Measurements from ENCODE around the gene SMCO3. TPM values are rescaled to one million over a fixed set of nuclear protein-coding genes. Genes with fewer than 3 reads are reported as not detected.

Gene SMCO3
- total and polyA plus RNA-seq, 10 donors, result 0.32 to 1.6 (median 0.87) TPM

GRCh38 chr12:14810167-14810952, 3.6 kb downstream of the SMCO3 start:
- TF ChIP-seq POLR2A (IDR thresholded peaks at IDR 0.05) (no peak), CTCF (IDR thresholded peaks at IDR 0.05 in 8 of 11, conservative IDR thresholded peaks at IDR 0.05 in 3 of 11) (no peak), POLR2AphosphoS5 (IDR thresholded peaks at IDR 0.05) (no peak)
- Histone ChIP-seq H3K27ac (no peak overlapping the region), H3K4me1 (peaks cover 4 to 21% (median 9%) of the 10 kb centered on the region in 6 donors), H3K4me3 (no peak overlapping the region), H3K9me3 (no peaks in the 10 kb centered on the region), H3K27me3 (replicated peaks in 1 of 7) (no peaks in the 10 kb centered on the region), H3K36me3 (no peaks in the 10 kb centered on the region)
- WGBS, 5 donors, result 84 to 91% (median 87%) methylated on average over 5 of the region's 5 CpGs
- DNase-seq, result no peak
- intact Hi-C loops (cut with DNase I; ENCODE audit: low total_unique reads), result no loop called here

- WGBS, 5 donors, result 0 to 1% (median 0%) methylated on average over 12 of the region's 12 CpGs
- intact Hi-C loops (cut with DNase I; ENCODE audit: low total_unique reads), result no loop called here
- Histone ChIP-seq H3K4me3 (peak overlapping the region; percentile 56 to 91 (median 80)), H3K36me3 (peaks cover 0 to 24% (median 11%) of the 10 kb centered on the region in 6 donors), H3K4me1 (peaks cover 21 to 52% (median 41%) of the 10 kb centered on the region in 6 donors), H3K27ac (peak overlapping the region; percentile 74 to 97 (median 93)), H3K27me3 (replicated peaks in 1 of 7) (no peaks in the 10 kb centered on the region), H3K9me3 (no peaks in the 10 kb centered on the region)
- DNase-seq, result no peak
- TF ChIP-seq POLR2AphosphoS5 (IDR thresholded peaks at IDR 0.05) (no peak), POLR2A (IDR thresholded peaks at IDR 0.05) (no peak), CTCF (IDR thresholded peaks at IDR 0.05 in 8 of 11, conservative IDR thresholded peaks at IDR 0.05 in 3 of 11) (no peak)
Measured at GRCh38 chr12:14803830-14804160, 10.2 kb downstream of the SMCO3 start.

- TF ChIP-seq POLR2A (IDR thresholded peaks at IDR 0.05) (peak in 1 of 3 donors; percentile 88), CTCF (IDR thresholded peaks at IDR 0.05 in 8 of 11, conservative IDR thresholded peaks at IDR 0.05 in 3 of 11) (peak in 2 of 11 experiments; percentile 13 to 22), POLR2AphosphoS5 (IDR thresholded peaks at IDR 0.05) (peak; percentile 77 to 93 (median 85))
- DNase-seq, result peak; percentile 94
- Histone ChIP-seq H3K27me3 (replicated peaks in 1 of 7) (no peaks in the 10 kb centered on the region), H3K9me3 (no peaks in the 10 kb centered on the region), H3K36me3 (peaks cover 0 to 30% (median 16%) of the 10 kb centered on the region in 6 donors), H3K27ac (peak within 1 kb of the TSS; percentile 81 to 97 (median 93)), H3K4me1 (peaks cover 21 to 52% (median 41%) of the 10 kb centered on the region in 6 donors), H3K4me3 (peak within 1 kb of the TSS; percentile 56 to 91 (median 80))
- intact Hi-C loops (cut with DNase I; ENCODE audit: low total_unique reads), result no loop called here
- WGBS, 5 donors, result 0 to 1% (median 0%) methylated on average over 48 to 50 of the region's 50 CpGs
Measured at GRCh38 chr12:14803011-14803829, 10.8 kb downstream of the SMCO3 start, which contains the start of the genes C12orf60 and WBP11. C12orf60 (plus strand) TSS chr12:14803670; CDS start chr12:14822936, 19,266 bp downstream. WBP11 (minus strand) TSS chr12:14803478; CDS start chr12:14801383, 2,095 bp downstream.

GRCh38 chr12:14802721-14803010, 11.3 kb downstream of the SMCO3 start:
- H3K27me3 ChIP-seq (replicated peaks in 1 of 7), result no peaks in the 10 kb centered on the region
- TF ChIP-seq CTCF (IDR thresholded peaks at IDR 0.05 in 8 of 11, conservative IDR thresholded peaks at IDR 0.05 in 3 of 11) (no peak), POLR2A (IDR thresholded peaks at IDR 0.05) (no peak), POLR2AphosphoS5 (IDR thresholded peaks at IDR 0.05) (no peak)
- WGBS, 5 donors, result 0 to 1% (median 0%) methylated on average over 7 of the region's 7 CpGs
- H3K9me3 ChIP-seq, result no peaks in the 10 kb centered on the region
- H3K36me3 ChIP-seq, result peaks cover 0 to 35% (median 21%) of the 10 kb centered on the region in 6 donors
- H3K27ac ChIP-seq, result peak overlapping the region; percentile 81 to 97 (median 93)
- peak overlapping the region; percentile 56 to 91 (median 80) for H3K4me3 ChIP-seq
- DNase-seq, result no peak
- peaks cover 21 to 52% (median 41%) of the 10 kb centered on the region in 6 donors for H3K4me1 ChIP-seq
- intact Hi-C loops (cut with DNase I; ENCODE audit: low total_unique reads), result no loop called here
